Panc1 (cell line): ENCODE results near the gene MTHFD1. TPM values are rescaled to one million over a fixed set of nuclear protein-coding genes. Genes with fewer than 3 reads are reported as not detected.

ENCODE experiments used
- ATAC-seq: fragments of 200-7000 bp; cut with Tn5 transposase; 2 replicates; pipeline ENCODE4 v1.9.1; 2020; ENCODE audit warnings: mild to moderate bottlenecking, moderate library complexity
- BruUV-seq: library from RNA; stranded (reverse); fragments of 400-500 nt; replicated peaks from 2 replicates; lab custom pipeline; 2021; lab: Mats Ljungman, UMichigan
- CTCF ChIA-PET: fragments of 300-600 bp; sonication (Branson Sonifier 250); formaldehyde crosslinking; loops from one replicate; lab custom pipeline; 2022; ENCODE audit warnings: antibody characterized with exemption; lab: Charles Lee
- POLR2A ChIA-PET: fragments of 300-600 bp; sonication (Branson Sonifier 250); formaldehyde crosslinking; loops from one replicate; lab custom pipeline; 2022; ENCODE audit warnings: antibody characterized with exemption; lab: Charles Lee
- DNase-seq: peaks from one replicate; pipeline ENCODE4 v3.0.0-alpha.2; 2010; ENCODE audit warnings: low read depth, low spot score
- H3K27ac ChIP-seq: 2 replicates; pipeline ENCODE4 v1.5.1; 2011; ENCODE audit warnings: mild to moderate bottlenecking, low read length, inconsistent platforms
- H3K27me3 ChIP-seq: fragments of 200-500 bp; sonication (Bioruptor generic); 2 replicates; pipeline ENCODE4 v1.6.0; 2014; ENCODE audit warnings: low read length, inconsistent platforms; ENCODE audit not compliant: control insufficient read depth, insufficient read depth
- H3K36me3 ChIP-seq: fragments of 200-500 bp; sonication (Bioruptor generic); 2 replicates; pipeline ENCODE4 v1.5.1; 2014; ENCODE audit warnings: inconsistent platforms, mild to moderate bottlenecking, low read length, moderate library complexity; ENCODE audit not compliant: control insufficient read depth, insufficient read depth
- H3K4me1 ChIP-seq: 2 replicates; pipeline ENCODE4 v1.5.1; 2011; ENCODE audit warnings: inconsistent platforms, mild to moderate bottlenecking, low read length, moderate library complexity; ENCODE audit not compliant: control insufficient read depth, insufficient read depth
- H3K4me3 ChIP-seq, 2 experiments: 2 replicates each; pipeline ENCODE4 v1.5.1; 2011 to 2012; ENCODE audit warnings: low read depth in 2 of 2, low read length in 2 of 2, mild to moderate bottlenecking in 2 of 2, inconsistent platforms in 1 of 2, moderate library complexity in 1 of 2
- H3K9me3 ChIP-seq: fragments of 200-500 bp; sonication (Bioruptor generic); 2 replicates; pipeline ENCODE4 v1.5.1; 2014; ENCODE audit warnings: low read depth, mild to moderate bottlenecking, inconsistent platforms, low read length, moderate library complexity; ENCODE audit not compliant: control insufficient read depth, insufficient read depth
- POLR2AphosphoS5 ChIP-seq: IDR thresholded peaks from 2 replicates; pipeline ENCODE4 v1.6.1; 2012; ENCODE audit warnings: mild to moderate bottlenecking, low read depth, low read length, moderate library complexity
- SIN3A ChIP-seq: IDR thresholded peaks from 2 replicates; pipeline ENCODE4 v1.6.1; 2012; ENCODE audit warnings: low read depth, mild to moderate bottlenecking, low read length, moderate library complexity, borderline replicate concordance; ENCODE audit not compliant: insufficient read depth
- TCF7L2 ChIP-seq: IDR thresholded peaks from 2 replicates; pipeline ENCODE4 v1.6.1; 2011; ENCODE audit warnings: mild to moderate bottlenecking, low read depth, low read length, inconsistent platforms
- in situ Hi-C: cut with HindIII; loops from 2 replicates; pipeline ENCODE4 v1.10.0; 2016; ENCODE audit warnings: low sequenced_read_pairs, low pct_unique_long_range_greater_than_20kb
- intact Hi-C: fragments of 100-400 bp; cut with micrococcal nuclease; formaldehyde crosslinking; loops from one replicate; pipeline ENCODE4 v1.10.0; 2022; ENCODE audit not compliant: unreplicated experiment
- total RNA-seq: library from RNA; stranded (reverse); gene quantifications from one replicate; pipeline ENCODE4 v1.2.1, GENCODE V29; 2021; ENCODE audit not compliant: unreplicated experiment
- TF ChIP-seq, protein P1 (sequence below): fragments of 450-650 bp; IDR thresholded peaks from 2 replicates; pipeline ENCODE4 v1.5.1; 2017; ENCODE audit warnings: mild to moderate bottlenecking
- TF ChIP-seq, protein P2 (sequence below), 2 experiments: IDR thresholded peaks; 2 replicates each; pipeline ENCODE4 v1.6.1; 2011 to 2012; ENCODE audit warnings: low read depth in 2 of 2, control low read depth in 1 of 2, low read length in 1 of 2, mild to moderate bottlenecking in 1 of 2, moderate library complexity in 1 of 2; ENCODE audit not compliant: insufficient read depth in 1 of 2

The MTHFD1 gene
- total RNA-seq, 1 experiment from 2014 or later = 141 TPM

DNA sequence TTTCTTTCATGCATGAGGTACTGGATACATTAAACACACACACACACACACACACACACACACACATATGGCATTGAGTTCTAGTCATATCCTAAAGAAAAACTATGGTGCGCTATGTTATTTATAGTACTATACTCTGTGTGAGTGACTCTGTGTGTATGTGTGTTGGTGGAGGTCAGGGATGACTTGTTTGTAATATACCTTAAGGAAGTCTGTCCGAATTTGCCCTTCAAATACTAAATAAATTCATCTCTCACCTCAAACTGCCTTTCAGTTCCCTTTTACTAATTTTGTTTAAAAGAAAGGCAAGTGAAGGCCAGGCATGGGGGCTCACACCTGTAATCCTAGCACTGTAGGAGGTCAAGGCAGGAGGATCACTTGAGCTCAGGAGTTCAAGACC, 75.0 kb downstream of the MTHFD1 start:
- Histone ChIP-seq H3K27ac (no peak overlapping the region), H3K4me3 (no peak overlapping the region), H3K27me3 (no peaks in the 10 kb centered on the region), H3K9me3 (no peaks in the 10 kb centered on the region), H3K36me3 (no peaks in the 10 kb centered on the region; the same call in 1 of the 2 replicates), H3K4me1 (peaks cover 2% of the 10 kb centered on the region; the same call in 1 of the 2 replicates)
- intact Hi-C loops (no loop called here), in situ Hi-C loops (no loop called here)
- POLR2A ChIA-PET = interaction anchor here (0.6 to 0.7 kb wide), 4 partner anchors 20 to 1552 kb away, joined by 3 to 7 read pairs (median 4); no protein-coding TSS in a partner anchor
- TF ChIP-seq POLR2AphosphoS5 = no peak
- no peak for TF ChIP-seq TCF7L2
- TF ChIP-seq, protein P1, sequence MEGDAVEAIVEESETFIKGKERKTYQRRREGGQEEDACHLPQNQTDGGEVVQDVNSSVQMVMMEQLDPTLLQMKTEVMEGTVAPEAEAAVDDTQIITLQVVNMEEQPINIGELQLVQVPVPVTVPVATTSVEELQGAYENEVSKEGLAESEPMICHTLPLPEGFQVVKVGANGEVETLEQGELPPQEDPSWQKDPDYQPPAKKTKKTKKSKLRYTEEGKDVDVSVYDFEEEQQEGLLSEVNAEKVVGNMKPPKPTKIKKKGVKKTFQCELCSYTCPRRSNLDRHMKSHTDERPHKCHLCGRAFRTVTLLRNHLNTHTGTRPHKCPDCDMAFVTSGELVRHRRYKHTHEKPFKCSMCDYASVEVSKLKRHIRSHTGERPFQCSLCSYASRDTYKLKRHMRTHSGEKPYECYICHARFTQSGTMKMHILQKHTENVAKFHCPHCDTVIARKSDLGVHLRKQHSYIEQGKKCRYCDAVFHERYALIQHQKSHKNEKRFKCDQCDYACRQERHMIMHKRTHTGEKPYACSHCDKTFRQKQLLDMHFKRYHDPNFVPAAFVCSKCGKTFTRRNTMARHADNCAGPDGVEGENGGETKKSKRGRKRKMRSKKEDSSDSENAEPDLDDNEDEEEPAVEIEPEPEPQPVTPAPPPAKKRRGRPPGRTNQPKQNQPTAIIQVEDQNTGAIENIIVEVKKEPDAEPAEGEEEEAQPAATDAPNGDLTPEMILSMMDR = no peak
- TF ChIP-seq SIN3A = no peak
- TF ChIP-seq, protein P2, sequence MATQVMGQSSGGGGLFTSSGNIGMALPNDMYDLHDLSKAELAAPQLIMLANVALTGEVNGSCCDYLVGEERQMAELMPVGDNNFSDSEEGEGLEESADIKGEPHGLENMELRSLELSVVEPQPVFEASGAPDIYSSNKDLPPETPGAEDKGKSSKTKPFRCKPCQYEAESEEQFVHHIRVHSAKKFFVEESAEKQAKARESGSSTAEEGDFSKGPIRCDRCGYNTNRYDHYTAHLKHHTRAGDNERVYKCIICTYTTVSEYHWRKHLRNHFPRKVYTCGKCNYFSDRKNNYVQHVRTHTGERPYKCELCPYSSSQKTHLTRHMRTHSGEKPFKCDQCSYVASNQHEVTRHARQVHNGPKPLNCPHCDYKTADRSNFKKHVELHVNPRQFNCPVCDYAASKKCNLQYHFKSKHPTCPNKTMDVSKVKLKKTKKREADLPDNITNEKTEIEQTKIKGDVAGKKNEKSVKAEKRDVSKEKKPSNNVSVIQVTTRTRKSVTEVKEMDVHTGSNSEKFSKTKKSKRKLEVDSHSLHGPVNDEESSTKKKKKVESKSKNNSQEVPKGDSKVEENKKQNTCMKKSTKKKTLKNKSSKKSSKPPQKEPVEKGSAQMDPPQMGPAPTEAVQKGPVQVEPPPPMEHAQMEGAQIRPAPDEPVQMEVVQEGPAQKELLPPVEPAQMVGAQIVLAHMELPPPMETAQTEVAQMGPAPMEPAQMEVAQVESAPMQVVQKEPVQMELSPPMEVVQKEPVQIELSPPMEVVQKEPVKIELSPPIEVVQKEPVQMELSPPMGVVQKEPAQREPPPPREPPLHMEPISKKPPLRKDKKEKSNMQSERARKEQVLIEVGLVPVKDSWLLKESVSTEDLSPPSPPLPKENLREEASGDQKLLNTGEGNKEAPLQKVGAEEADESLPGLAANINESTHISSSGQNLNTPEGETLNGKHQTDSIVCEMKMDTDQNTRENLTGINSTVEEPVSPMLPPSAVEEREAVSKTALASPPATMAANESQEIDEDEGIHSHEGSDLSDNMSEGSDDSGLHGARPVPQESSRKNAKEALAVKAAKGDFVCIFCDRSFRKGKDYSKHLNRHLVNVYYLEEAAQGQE (IDR thresholded peaks at IDR 0.05; ENCODE audit: insufficient read depth in 1 of 2, low read depth in 2 of 2, low read length in 1 of 2) = no peak
- CTCF ChIA-PET = no interaction called here
- ATAC-seq (no peak), DNase-seq (no peak)
- no TSS peak for BruUV-seq

DNA sequence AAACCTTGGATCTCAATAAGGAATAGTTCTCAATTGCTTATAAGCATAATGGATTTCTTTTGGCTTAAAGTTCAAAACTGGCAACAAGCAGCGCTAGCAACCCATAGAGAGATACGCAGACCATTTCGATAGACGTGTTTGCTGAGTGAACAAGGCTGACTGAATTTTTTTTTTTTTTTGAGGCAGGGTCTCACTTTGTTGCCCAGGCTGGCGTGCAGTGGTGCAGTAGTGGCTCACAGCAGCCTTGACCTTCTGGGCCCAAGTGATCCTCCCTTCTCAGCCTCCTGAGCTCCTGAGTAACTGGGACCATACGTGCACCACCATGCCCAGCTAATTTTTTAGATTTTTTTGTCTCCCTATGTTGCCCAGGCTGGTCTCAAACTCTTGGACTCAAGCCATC, 75.7 kb downstream of the MTHFD1 start:
- ATAC-seq (no peak), DNase-seq (no peak)
- CTCF ChIA-PET = no interaction called here
- TF ChIP-seq SIN3A (no peak), POLR2AphosphoS5 (no peak), TCF7L2 (no peak)
- TF ChIP-seq, protein P1 = no peak
- TF ChIP-seq, protein P2 (IDR thresholded peaks at IDR 0.05; ENCODE audit: insufficient read depth in 1 of 2, low read depth in 2 of 2, low read length in 1 of 2) = no peak
- POLR2A ChIA-PET = interaction anchor here (0.6 to 0.7 kb wide), 2 partner anchors 21 to 1553 kb away, joined by 3 to 4 read pairs; no protein-coding TSS in a partner anchor
- BruUV-seq = no TSS peak
- Histone ChIP-seq H3K9me3 (no peaks in the 10 kb centered on the region), H3K27me3 (no peaks in the 10 kb centered on the region), H3K27ac (no peak overlapping the region), H3K36me3 (no peaks in the 10 kb centered on the region; the same call in 1 of the 2 replicates), H3K4me3 (no peak overlapping the region), H3K4me1 (peaks cover 2% of the 10 kb centered on the region; the same call in 1 of the 2 replicates)
- in situ Hi-C loops (no loop called here), intact Hi-C loops (no loop called here)
